HCT116 (cell line): Measurements from ENCODE around the gene SYTL2. TPM values are rescaled to one million over a fixed set of nuclear protein-coding genes. Genes with fewer than 3 reads are reported as not detected.

Experiments
- ATAC-seq: fragments of 200-7000 bp; cut with Tn5 transposase; 2 replicates; pipeline ENCODE4 v1.9.1; 2020; ENCODE audit warnings: mild to moderate bottlenecking, moderate library complexity
- BruUV-seq: library from RNA; stranded (reverse); fragments of 400-500 nt; replicated peaks from 2 replicates; lab custom pipeline; 2021; lab: Mats Ljungman, UMichigan
- CTCF ChIA-PET: fragments of 300-600 bp; sonication (Branson Sonifier 250); formaldehyde crosslinking; loops from one replicate; lab custom pipeline; 2021; ENCODE audit warnings: antibody characterized with exemption; lab: Charles Lee
- POLR2A ChIA-PET: fragments of 300-600, 350-600 bp; sonication (Branson Sonifier 250); formaldehyde crosslinking; loops from one replicate; lab custom pipeline; 2021; ENCODE audit warnings: antibody characterized with exemption; lab: Charles Lee
- RAD21 ChIA-PET, 2 experiments: fragments of 300-600 bp; sonication (Branson Sonifier 250); formaldehyde crosslinking; loops; one replicate each; lab custom pipeline; 2023; ENCODE audit warnings: low total read pairs in 2 of 2; ENCODE audit not compliant: uncharacterized antibody in 2 of 2, unreplicated experiment in 2 of 2, low non-redundant PET in 1 of 2; lab: Charles Lee
- DNase-seq: peaks from one replicate; pipeline ENCODE4 v3.0.0-alpha.2; 2010; ENCODE audit warnings: low read depth, low spot score
- H2AFZ ChIP-seq: fragments of 200-600 bp; shearing (Covaris generic), sonication (generic); 2 replicates; pipeline ENCODE4 v1.6.1; 2017; ENCODE audit warnings: low read depth, mixed run types, mixed read lengths, antibody characterized with exemption, low read length; ENCODE audit not compliant: poor library complexity, severe bottlenecking
- H3K27ac ChIP-seq: 2 replicates; pipeline ENCODE4 v1.5.1; 2012; ENCODE audit warnings: low read depth, low read length
- H3K27me3 ChIP-seq: fragments of 200-600 bp; sonication (generic); 2 replicates; pipeline ENCODE4 v1.6.1; 2016; ENCODE audit warnings: mixed run types, low read length, mixed read lengths; ENCODE audit not compliant: insufficient read depth
- H3K36me3 ChIP-seq, 2 experiments: fragments of 200-500 bp in 1 of 2; fragments of 200-600 bp in 1 of 2; sonication (Bioruptor generic) in 1 of 2; sonication (generic) in 1 of 2; 2 replicates each; pipeline versions ENCODE4 v1.5.1 to v1.6.1; 2014 to 2016; ENCODE audit warnings: low read length in 2 of 2, inconsistent platforms in 1 of 2, mixed read lengths in 1 of 2, mixed run types in 1 of 2; ENCODE audit not compliant: insufficient read depth in 2 of 2, control insufficient read depth in 1 of 2
- H3K4me1 ChIP-seq, 2 experiments: fragments of 200-600 bp in 1 of 2; sonication (generic) in 1 of 2; 2 replicates each; pipeline versions ENCODE4 v1.5.1 to v1.6.1; 2012 to 2017; ENCODE audit warnings: low read length in 2 of 2, inconsistent platforms in 1 of 2, mild to moderate bottlenecking in 1 of 2, mixed read lengths in 1 of 2, mixed run types in 1 of 2, moderate library complexity in 1 of 2; ENCODE audit not compliant: insufficient read depth in 2 of 2, control insufficient read depth in 1 of 2
- H3K4me2 ChIP-seq: fragments of 200-600 bp; sonication (generic); 2 replicates; pipeline ENCODE4 v1.6.1; 2017; ENCODE audit warnings: mixed run types, low read length, mixed read lengths
- H3K4me3 ChIP-seq, 2 experiments: fragments of 200-600 bp in 1 of 2; sonication (generic) in 1 of 2; replicated peaks in 1 of 2; 2 replicates each; pipeline ENCODE4 v1.5.1; 2011 to 2016; ENCODE audit warnings: low read length in 2 of 2, control low read depth in 1 of 2, low read depth in 1 of 2, mild to moderate bottlenecking in 1 of 2, mixed read lengths in 1 of 2, mixed run types in 1 of 2
- H3K79me2 ChIP-seq: fragments of 200-600 bp; sonication (generic); 2 replicates; pipeline ENCODE4 v1.6.1; 2017; ENCODE audit warnings: mild to moderate bottlenecking, mixed run types, low read length, moderate library complexity, mixed read lengths; ENCODE audit not compliant: insufficient read depth
- H3K9ac ChIP-seq: fragments of 200-600 bp; sonication (generic); 2 replicates; pipeline ENCODE4 v1.6.1; 2016; ENCODE audit warnings: low read length, mixed read lengths
- H3K9me2 ChIP-seq: fragments of 200-600 bp; sonication (generic), shearing (Covaris generic); 2 replicates; pipeline ENCODE4 v1.6.1; 2017; ENCODE audit warnings: mixed run types, mild to moderate bottlenecking, moderate library complexity; ENCODE audit not compliant: insufficient read depth
- H3K9me3 ChIP-seq, 2 experiments: fragments of 200-500 bp in 1 of 2; fragments of 200-600 bp in 1 of 2; sonication (Bioruptor generic) in 1 of 2; sonication (generic) in 1 of 2; 2 replicates each; pipeline ENCODE4 v1.6.1; 2014 to 2017; ENCODE audit warnings: low read length in 2 of 2, mixed read lengths in 2 of 2, inconsistent platforms in 1 of 2, low read depth in 1 of 2, mild to moderate bottlenecking in 1 of 2, mixed run types in 1 of 2, moderate library complexity in 1 of 2; ENCODE audit not compliant: control insufficient read depth in 1 of 2, insufficient read depth in 1 of 2
- H4K20me1 ChIP-seq: fragments of 200-600 bp; sonication (generic), shearing (Covaris generic); 2 replicates; pipeline ENCODE4 v1.6.1; 2017; ENCODE audit warnings: mixed run types, mild to moderate bottlenecking, moderate library complexity; ENCODE audit not compliant: insufficient read depth
- CBX3 ChIP-seq: IDR thresholded peaks from 2 replicates; pipeline ENCODE4 v1.6.1; 2012; ENCODE audit warnings: low read depth
- CEBPB ChIP-seq: IDR thresholded peaks from 2 replicates; pipeline ENCODE4 v1.6.1; 2012; ENCODE audit warnings: low read depth
- EGR1 ChIP-seq: IDR thresholded peaks from 2 replicates; pipeline ENCODE4 v1.6.1; 2012; ENCODE audit warnings: low read depth
- EZH2 ChIP-seq: fragments of 200-600 bp; sonication (generic); IDR thresholded peaks from 2 replicates; pipeline ENCODE4 v1.6.1; 2017; ENCODE audit warnings: antibody characterized with exemption, mixed run types
- EZH2phosphoT487 ChIP-seq: fragments of 200-600 bp; IDR thresholded peaks from 2 replicates; pipeline ENCODE4 v1.6.1; 2018; ENCODE audit warnings: antibody characterized with exemption, borderline replicate concordance
- FOSL1 ChIP-seq: IDR thresholded peaks from 2 replicates; pipeline ENCODE4 v1.6.1; 2012; ENCODE audit warnings: low read depth
- MAX ChIP-seq: IDR thresholded peaks from 2 replicates; pipeline ENCODE4 v1.6.1; 2012
- POLR2A ChIP-seq: IDR thresholded peaks from 2 replicates; pipeline ENCODE4 v1.7.0; 2011; ENCODE audit warnings: borderline replicate concordance; ENCODE audit not compliant: insufficient read depth, insufficient read length; ENCODE audit errors: extremely low read depth
- POLR2AphosphoS5 ChIP-seq: IDR thresholded peaks from 2 replicates; pipeline ENCODE4 v1.6.1; 2011; ENCODE audit warnings: mild to moderate bottlenecking, low read depth, low read length, moderate library complexity
- RAD21 ChIP-seq: IDR thresholded peaks from 2 replicates; pipeline ENCODE4 v1.6.1; 2012; ENCODE audit warnings: low read depth, mild to moderate bottlenecking
- SIN3A ChIP-seq: IDR thresholded peaks from 2 replicates; pipeline ENCODE4 v1.6.1; 2012; ENCODE audit warnings: low read depth
- SP1 ChIP-seq: IDR thresholded peaks from 2 replicates; pipeline ENCODE4 v1.6.1; 2012; ENCODE audit warnings: low read depth
- SRF ChIP-seq: IDR thresholded peaks from 2 replicates; pipeline ENCODE4 v1.6.1; 2012; ENCODE audit warnings: low read depth
- TCF7L2 ChIP-seq: IDR thresholded peaks from 2 replicates; pipeline ENCODE4 v1.7.0; 2011; ENCODE audit warnings: borderline replicate concordance, inconsistent platforms; ENCODE audit not compliant: insufficient read depth, insufficient read length; ENCODE audit errors: extremely low read depth
- ZBTB33 ChIP-seq: IDR thresholded peaks from 2 replicates; pipeline ENCODE4 v1.6.1; 2011; ENCODE audit warnings: mild to moderate bottlenecking, low read length, moderate library complexity; ENCODE audit not compliant: insufficient replicate concordance; ENCODE audit errors: extremely low read depth
- ZFX ChIP-seq: fragments of 450-650 bp; IDR thresholded peaks from 2 replicates; pipeline ENCODE4 v1.6.1; 2017
- ZNF274 ChIP-seq: fragments of 200-500 bp; sonication (Bioruptor generic); IDR thresholded peaks from 2 replicates; pipeline ENCODE4 v1.6.1; 2014; ENCODE audit warnings: mild to moderate bottlenecking, low read depth, low read length, inconsistent platforms
- intact Hi-C: fragments of 100-400 bp; cut with micrococcal nuclease; formaldehyde crosslinking; loops from 2 replicates; pipeline ENCODE4 v1.10.0; 2022
- total RNA-seq: library from RNA; stranded (reverse); gene quantifications from one replicate; pipeline ENCODE4 v1.2.1, GENCODE V29; 2021; ENCODE audit not compliant: unreplicated experiment
- TF ChIP-seq, protein P1 (sequence below): IDR thresholded peaks from 2 replicates; pipeline ENCODE4 v1.6.1; 2012
- TF ChIP-seq, protein P2 (sequence below), 3 experiments: fragments of 200-600 bp in 1 of 3; sonication (generic) in 1 of 3; IDR thresholded peaks in 2 of 3; conservative IDR thresholded peaks in 1 of 3; 2 replicates each; pipeline ENCODE4 v1.5.1; 2012 to 2017; ENCODE audit warnings: low read depth in 2 of 3, low read length in 2 of 3, antibody characterized with exemption in 1 of 3, borderline replicate concordance in 1 of 3, control low read depth in 1 of 3, mild to moderate bottlenecking in 1 of 3, mixed read lengths in 1 of 3, mixed run types in 1 of 3, moderate library complexity in 1 of 3; ENCODE audit not compliant: insufficient read depth in 1 of 3

The SYTL2 gene
- total RNA-seq, 1 experiment from 2014 or later: 12.6 TPM

DNA sequence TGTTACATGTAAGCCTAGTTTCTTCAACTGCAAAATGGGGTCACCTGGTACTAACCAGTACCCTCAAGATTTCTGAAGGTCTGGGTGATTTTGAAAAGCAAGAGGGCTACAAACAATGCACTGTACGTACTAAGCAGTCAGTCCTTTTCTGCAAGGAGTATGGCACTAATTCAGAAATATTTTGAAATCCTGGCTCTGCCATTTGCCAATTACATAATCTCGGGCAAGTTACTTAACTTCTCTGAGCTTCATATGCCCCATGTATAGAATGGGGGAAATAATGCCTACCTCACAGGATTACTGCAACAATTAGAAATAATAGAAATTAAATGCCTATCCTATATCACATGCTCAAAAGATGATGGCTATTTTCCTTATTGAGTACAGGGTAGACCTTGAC, 64.3 kb downstream of the SYTL2 start:
- H4K20me1 ChIP-seq: no peaks in the 10 kb centered on the region
- DNase-seq (no peak), ATAC-seq (no peak)
- ChIA-PET RAD21 (no interaction called here), CTCF (no interaction called here), POLR2A (no interaction called here)
- no peaks in the 10 kb centered on the region for H3K79me2 ChIP-seq
- no peak overlapping the region for H2AFZ ChIP-seq
- H3K4me1 ChIP-seq: peaks cover 0 to 10% of the 10 kb centered on the region in 2 experiments; a peak in 2 of 4 replicates
- H3K4me3 ChIP-seq: no peak overlapping the region
- intact Hi-C loops: no loop called here
- no peak overlapping the region for H3K4me2 ChIP-seq
- H3K27me3 ChIP-seq: no peaks in the 10 kb centered on the region
- H3K9ac ChIP-seq: no peak overlapping the region
- H3K9me3 ChIP-seq: no peaks in the 10 kb centered on the region
- no peaks in the 10 kb centered on the region for H3K9me2 ChIP-seq
- no peak overlapping the region for H3K27ac ChIP-seq
- no TSS peak for BruUV-seq
- no peaks in the 10 kb centered on the region for H3K36me3 ChIP-seq
- TF ChIP-seq EGR1: no peak
- no peak for TF ChIP-seq POLR2A
- no peak for TF ChIP-seq FOSL1
- no peak for TF ChIP-seq SRF
- no peak for TF ChIP-seq RAD21
- no peak for TF ChIP-seq ZNF274
- TF ChIP-seq, all 23 proteins: peak for 0

- H3K36me3 ChIP-seq: no peaks in the 10 kb centered on the region
- no TSS peak for BruUV-seq
- TF ChIP-seq POLR2AphosphoS5: no peak
- no peak for TF ChIP-seq ZNF274
- TF ChIP-seq SRF: no peak
- no peak for TF ChIP-seq ZBTB33
- TF ChIP-seq, protein P1, sequence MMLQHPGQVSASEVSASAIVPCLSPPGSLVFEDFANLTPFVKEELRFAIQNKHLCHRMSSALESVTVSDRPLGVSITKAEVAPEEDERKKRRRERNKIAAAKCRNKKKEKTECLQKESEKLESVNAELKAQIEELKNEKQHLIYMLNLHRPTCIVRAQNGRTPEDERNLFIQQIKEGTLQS: no peak
- no peak for TF ChIP-seq EZH2
- no peak for TF ChIP-seq EZH2phosphoT487
- no peak for TF ChIP-seq CEBPB
- TF ChIP-seq, protein P2, sequence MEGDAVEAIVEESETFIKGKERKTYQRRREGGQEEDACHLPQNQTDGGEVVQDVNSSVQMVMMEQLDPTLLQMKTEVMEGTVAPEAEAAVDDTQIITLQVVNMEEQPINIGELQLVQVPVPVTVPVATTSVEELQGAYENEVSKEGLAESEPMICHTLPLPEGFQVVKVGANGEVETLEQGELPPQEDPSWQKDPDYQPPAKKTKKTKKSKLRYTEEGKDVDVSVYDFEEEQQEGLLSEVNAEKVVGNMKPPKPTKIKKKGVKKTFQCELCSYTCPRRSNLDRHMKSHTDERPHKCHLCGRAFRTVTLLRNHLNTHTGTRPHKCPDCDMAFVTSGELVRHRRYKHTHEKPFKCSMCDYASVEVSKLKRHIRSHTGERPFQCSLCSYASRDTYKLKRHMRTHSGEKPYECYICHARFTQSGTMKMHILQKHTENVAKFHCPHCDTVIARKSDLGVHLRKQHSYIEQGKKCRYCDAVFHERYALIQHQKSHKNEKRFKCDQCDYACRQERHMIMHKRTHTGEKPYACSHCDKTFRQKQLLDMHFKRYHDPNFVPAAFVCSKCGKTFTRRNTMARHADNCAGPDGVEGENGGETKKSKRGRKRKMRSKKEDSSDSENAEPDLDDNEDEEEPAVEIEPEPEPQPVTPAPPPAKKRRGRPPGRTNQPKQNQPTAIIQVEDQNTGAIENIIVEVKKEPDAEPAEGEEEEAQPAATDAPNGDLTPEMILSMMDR (IDR thresholded peaks at IDR 0.05 in 2 of 3, conservative IDR thresholded peaks at IDR 0.05 in 1 of 3; ENCODE audit: borderline replicate concordance in 1 of 3, insufficient read depth in 1 of 3, low read depth in 2 of 3, low read length in 2 of 3): no peak
- no peak for TF ChIP-seq POLR2A
- TF ChIP-seq CBX3: no peak
- TF ChIP-seq SP1: no peak
- TF ChIP-seq ZFX: no peak
- TF ChIP-seq MAX: no peak
- TF ChIP-seq RAD21: no peak
- TF ChIP-seq SIN3A: no peak
- TF ChIP-seq TCF7L2: no peak
Measured at GRCh38 chr11:85745626-85746025, 65.3 kb downstream of the SYTL2 start.

More at GRCh38 chr11:85745626-85746025, 65.3 kb downstream of the SYTL2 start:
- ChIA-PET RAD21 (no interaction called here), POLR2A (no interaction called here), CTCF (no interaction called here)
- Histone ChIP-seq H2AFZ (no peak overlapping the region), H3K9ac (no peak overlapping the region), H3K9me3 (no peaks in the 10 kb centered on the region), H3K27ac (no peak overlapping the region), H3K4me3 (no peak overlapping the region), H3K4me2 (no peak overlapping the region), H4K20me1 (no peaks in the 10 kb centered on the region), H3K79me2 (no peaks in the 10 kb centered on the region), H3K4me1 (peaks cover 0 to 10% of the 10 kb centered on the region in 2 experiments; a peak in 2 of 4 replicates), H3K9me2 (no peaks in the 10 kb centered on the region), H3K27me3 (no peaks in the 10 kb centered on the region)
- DNase-seq (no peak), ATAC-seq (no peak)
- intact Hi-C loops: no loop called here
